Fibroblast of lung (primary cell): ENCODE results near the gene GALR1.

ENCODE experiments used
- EZH2 ChIP-seq: IDR thresholded peaks from 2 replicates; pipeline ENCODE4 v1.5.1; 2012; ENCODE audit warnings: low read length, control low read depth, mild to moderate bottlenecking; ENCODE audit errors: missing control alignments
- TF ChIP-seq, protein P1 (sequence below), 2 donors: IDR thresholded peaks in 1 of 2; conservative IDR thresholded peaks in 1 of 2; 1 replicate in 1 of 2; 2 replicates in 1 of 2; pipeline ENCODE4 v1.5.1; 2011 to 2012; ENCODE audit warnings: low read length in 2 of 2, control low read depth in 1 of 2, inconsistent platforms in 1 of 2, low read depth in 1 of 2, mild to moderate bottlenecking in 1 of 2

DNA sequence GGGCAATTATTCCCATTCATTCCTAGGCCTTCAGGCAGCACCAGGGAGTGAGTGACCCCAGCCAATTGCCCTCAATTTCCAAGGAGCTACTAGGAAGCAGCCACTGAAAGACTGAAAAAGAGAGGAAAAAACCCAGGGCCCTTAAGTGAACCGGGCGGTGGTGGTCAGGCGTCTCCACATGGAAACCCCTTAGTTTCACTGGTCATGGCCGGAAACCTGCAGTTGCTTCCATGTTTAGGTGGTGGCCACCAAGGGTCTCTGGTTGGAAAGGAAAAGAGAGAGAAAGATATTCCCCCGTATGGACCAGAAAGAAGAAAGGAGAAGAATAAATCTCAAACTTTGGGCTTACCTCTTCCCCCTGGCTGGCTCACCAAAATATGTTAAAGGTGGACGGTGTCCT is 64.9 kb downstream of the GALR1 start:
- TF ChIP-seq, protein P1, sequence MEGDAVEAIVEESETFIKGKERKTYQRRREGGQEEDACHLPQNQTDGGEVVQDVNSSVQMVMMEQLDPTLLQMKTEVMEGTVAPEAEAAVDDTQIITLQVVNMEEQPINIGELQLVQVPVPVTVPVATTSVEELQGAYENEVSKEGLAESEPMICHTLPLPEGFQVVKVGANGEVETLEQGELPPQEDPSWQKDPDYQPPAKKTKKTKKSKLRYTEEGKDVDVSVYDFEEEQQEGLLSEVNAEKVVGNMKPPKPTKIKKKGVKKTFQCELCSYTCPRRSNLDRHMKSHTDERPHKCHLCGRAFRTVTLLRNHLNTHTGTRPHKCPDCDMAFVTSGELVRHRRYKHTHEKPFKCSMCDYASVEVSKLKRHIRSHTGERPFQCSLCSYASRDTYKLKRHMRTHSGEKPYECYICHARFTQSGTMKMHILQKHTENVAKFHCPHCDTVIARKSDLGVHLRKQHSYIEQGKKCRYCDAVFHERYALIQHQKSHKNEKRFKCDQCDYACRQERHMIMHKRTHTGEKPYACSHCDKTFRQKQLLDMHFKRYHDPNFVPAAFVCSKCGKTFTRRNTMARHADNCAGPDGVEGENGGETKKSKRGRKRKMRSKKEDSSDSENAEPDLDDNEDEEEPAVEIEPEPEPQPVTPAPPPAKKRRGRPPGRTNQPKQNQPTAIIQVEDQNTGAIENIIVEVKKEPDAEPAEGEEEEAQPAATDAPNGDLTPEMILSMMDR (conservative IDR thresholded peaks at IDR 0.05 in 1 of 2, IDR thresholded peaks at IDR 0.05 in 1 of 2; ENCODE audit: low read depth in 1 of 2, low read length in 2 of 2), result no peak
- TF ChIP-seq EZH2, result no peak
